ENCODE measurements around the gene ZGLP1.

- TF ChIP-seq CTCF (conservative IDR thresholded peaks at IDR 0.05; ENCODE audit: low read length) = no peak
- no peak for TF ChIP-seq EZH2phosphoT487 (IDR thresholded peaks at IDR 0.05; ENCODE audit: borderline replicate concordance)
Observed at GRCh38 chr19:10274589-10274988, 35.0 kb downstream of the ZGLP1 start.

All from Loucy (cell line).